ENCODE data around the gene FARSA.

GRCh38 chr19:12954612-12954962 lies 21.1 kb upstream of the FARSA start:
- TF ChIP-seq CTCF (conservative IDR thresholded peaks at IDR 0.05; ENCODE audit: low read depth, low read length), result no peak
- TF ChIP-seq EZH2phosphoT487 (IDR thresholded peaks at IDR 0.05; ENCODE audit: borderline replicate concordance, low read length), result no peak
- TF ChIP-seq EZH2 (IDR thresholded peaks at IDR 0.05; ENCODE audit: low read length, unreplicated experiment), result no peak

All from PC-3 (cell line).